H9 (cell line): ENCODE measurements around the gene NCOR1. TPM values are rescaled to one million over a fixed set of nuclear protein-coding genes. Genes with fewer than 3 reads are reported as not detected.

ENCODE experiments used
- DNase-seq: peaks from one replicate; pipeline ENCODE4 v3.0.0-alpha.2; 2017
- H2AFZ ChIP-seq: one replicate; pipeline ENCODE4 v1.6.1; 2013; ENCODE audit warnings: mild to moderate bottlenecking, low read length, control low read depth, moderate library complexity
- H2AK5ac ChIP-seq: 2 replicates; pipeline ENCODE4 v1.6.1; 2013; ENCODE audit warnings: low read length, control low read depth, mixed read lengths; ENCODE audit not compliant: insufficient read length
- H2BK120ac ChIP-seq: one replicate; pipeline ENCODE4 v1.6.1; 2013; ENCODE audit warnings: low read depth, mild to moderate bottlenecking, low read length, control low read depth, inconsistent platforms; ENCODE audit not compliant: poor library complexity, severe bottlenecking
- H2BK12ac ChIP-seq: 2 replicates; pipeline ENCODE4 v1.6.1; 2013; ENCODE audit warnings: low read length, control low read depth, mixed read lengths, low read depth; ENCODE audit not compliant: insufficient read length
- H2BK15ac ChIP-seq: 2 replicates; pipeline ENCODE4 v1.6.1; 2013; ENCODE audit warnings: low read depth, low read length, control low read depth
- H2BK20ac ChIP-seq: one replicate; pipeline ENCODE4 v1.6.1; 2013; ENCODE audit warnings: low read depth, mild to moderate bottlenecking, low read length, control low read depth, inconsistent platforms; ENCODE audit not compliant: poor library complexity, severe bottlenecking
- H2BK5ac ChIP-seq: 2 replicates; pipeline ENCODE4 v1.6.1; 2013; ENCODE audit warnings: low read length, control low read depth, mixed read lengths; ENCODE audit not compliant: insufficient read length
- H3K14ac ChIP-seq: 2 replicates; pipeline ENCODE4 v1.6.1; 2013; ENCODE audit warnings: low read length, control low read depth; ENCODE audit not compliant: insufficient read depth
- H3K18ac ChIP-seq: 2 replicates; pipeline ENCODE4 v1.6.1; 2013; ENCODE audit warnings: low read depth, mild to moderate bottlenecking, mixed read lengths, low read length, control low read depth; ENCODE audit not compliant: insufficient read length
- H3K23ac ChIP-seq: 2 replicates; pipeline ENCODE4 v1.6.1; 2013; ENCODE audit warnings: low read length, control low read depth, mixed read lengths, low read depth; ENCODE audit not compliant: insufficient read length
- H3K23me2 ChIP-seq: 2 replicates; pipeline ENCODE4 v1.6.1; 2013; ENCODE audit warnings: low read depth, mild to moderate bottlenecking, mixed read lengths, low read length, control low read depth; ENCODE audit not compliant: insufficient read length, poor library complexity, severe bottlenecking
- H3K27ac ChIP-seq: 2 replicates; pipeline ENCODE4 v1.5.1; 2013; ENCODE audit warnings: low read length, control low read depth, mixed read lengths, low read depth; ENCODE audit not compliant: insufficient read length
- H3K27me3 ChIP-seq: 2 replicates; pipeline ENCODE4 v1.6.1; 2013; ENCODE audit warnings: low read length, control low read depth, inconsistent platforms; ENCODE audit not compliant: insufficient read depth
- H3K4ac ChIP-seq: 2 replicates; pipeline ENCODE4 v1.6.1; 2013; ENCODE audit warnings: low read depth, mild to moderate bottlenecking, control low read depth, inconsistent platforms, low read length, moderate library complexity
- H3K4me1 ChIP-seq: 2 replicates; pipeline ENCODE4 v1.6.1; 2013; ENCODE audit warnings: low read length, control low read depth, inconsistent platforms; ENCODE audit not compliant: insufficient read depth
- H3K4me2 ChIP-seq: 2 replicates; pipeline ENCODE4 v1.6.1; 2013; ENCODE audit warnings: low read length, control low read depth, mixed read lengths; ENCODE audit not compliant: insufficient read length, insufficient read depth
- H3K56ac ChIP-seq: 2 replicates; pipeline ENCODE4 v1.6.1; 2013; ENCODE audit warnings: low read depth, mild to moderate bottlenecking, mixed read lengths, low read length, control low read depth; ENCODE audit not compliant: insufficient read length
- H3K79me1 ChIP-seq: 2 replicates; pipeline ENCODE4 v1.6.1; 2013; ENCODE audit warnings: low read depth, mild to moderate bottlenecking, moderate library complexity, low read length, control low read depth, inconsistent platforms; ENCODE audit not compliant: insufficient read depth, poor library complexity, severe bottlenecking
- H3K79me2 ChIP-seq: 2 replicates; pipeline ENCODE4 v1.6.1; 2013; ENCODE audit warnings: low read length, control low read depth, inconsistent platforms; ENCODE audit not compliant: insufficient read depth
- H3K9ac ChIP-seq: 2 replicates; pipeline ENCODE4 v1.6.1; 2013; ENCODE audit warnings: low read length, control low read depth, mixed read lengths; ENCODE audit not compliant: insufficient read length; ENCODE audit errors: extremely low read depth
- H3K9me3 ChIP-seq: one replicate; pipeline ENCODE4 v1.6.1; 2013; ENCODE audit warnings: low read depth, low read length, inconsistent platforms; ENCODE audit not compliant: control insufficient read depth
- H3T11ph ChIP-seq: one replicate; pipeline ENCODE4 v1.6.1; 2013; ENCODE audit warnings: mild to moderate bottlenecking, low read length, control low read depth, inconsistent platforms
- H4K20me1 ChIP-seq: one replicate; pipeline ENCODE4 v1.6.1; 2013; ENCODE audit not compliant: control insufficient read depth, insufficient read length, insufficient read depth
- H4K5ac ChIP-seq: 2 replicates; pipeline ENCODE4 v1.6.1; 2013; ENCODE audit warnings: low read depth, mild to moderate bottlenecking, mixed read lengths, low read length, control low read depth; ENCODE audit not compliant: insufficient read length
- H4K8ac ChIP-seq: replicated peaks from 2 replicates; pipeline ENCODE4 v1.6.1; 2013; ENCODE audit warnings: low read length, control low read depth, mixed read lengths, low read depth; ENCODE audit not compliant: insufficient read length
- H4K91ac ChIP-seq: 2 replicates; pipeline ENCODE4 v1.6.1; 2013; ENCODE audit warnings: low read depth, mild to moderate bottlenecking, moderate library complexity, mixed read lengths, low read length, control low read depth; ENCODE audit not compliant: insufficient read length
- H3K27ac Mint-ChIP-seq, 3 experiments: 2 replicates in 2 of 3; 3 replicates in 1 of 3; pipeline ENCODE4 v1.8.0; 2020 to 2021; ENCODE audit warnings: mixed read lengths in 3 of 3, mild to moderate bottlenecking in 1 of 3, moderate library complexity in 1 of 3
- H3K27me3 Mint-ChIP-seq: 2 replicates; pipeline ENCODE4 v1.8.0; 2021; ENCODE audit warnings: low read depth, mild to moderate bottlenecking, moderate library complexity, mixed read lengths
- H3K36me3 Mint-ChIP-seq, 3 experiments: 2 replicates in 2 of 3; 3 replicates in 1 of 3; pipeline ENCODE4 v1.8.0; 2020 to 2021; ENCODE audit warnings: low read depth in 3 of 3, mixed read lengths in 3 of 3; ENCODE audit not compliant: insufficient read depth in 1 of 3
- H3K4me1 Mint-ChIP-seq, 2 experiments: 2 replicates each; pipeline ENCODE4 v1.8.0; 2020; ENCODE audit warnings: mixed read lengths in 2 of 2
- H3K4me3 Mint-ChIP-seq, 2 experiments: 2 replicates in 1 of 2; 3 replicates in 1 of 2; pipeline ENCODE4 v1.8.0; 2020 to 2021; ENCODE audit warnings: mild to moderate bottlenecking in 2 of 2, mixed read lengths in 2 of 2, moderate library complexity in 1 of 2
- H3K9me3 Mint-ChIP-seq, 2 experiments: 2 replicates in 1 of 2; 3 replicates in 1 of 2; pipeline ENCODE4 v1.8.0; 2020; ENCODE audit warnings: mild to moderate bottlenecking in 2 of 2, mixed read lengths in 2 of 2, moderate library complexity in 1 of 2
- CTCF ChIP-seq: fragments of 200-600 bp; sonication (generic); conservative IDR thresholded peaks from 3 replicates; pipeline ENCODE4 v1.8.0; 2021; ENCODE audit warnings: antibody characterized with exemption, mild to moderate bottlenecking
- WGBS: extraction: QIAGEN DNeasy Blood & Tissue Kit; methylation state at CpG from one replicate; pipeline ENCODE4 v1.1.7; 2013; ENCODE audit warnings: missing lambda C conversion rate, low lambda C conversion rate, mixed read lengths; ENCODE audit not compliant: insufficient read length; ENCODE audit errors: extremely low coverage; 5-methylcytosine and 5-hydroxymethylcytosine counted together
- total RNA-seq: library from RNA; stranded (reverse); gene quantifications from 2 replicates; pipeline ENCODE4 v1.2.1, GENCODE V29; 2021

The NCOR1 gene
- total RNA-seq, 1 experiment from 2014 or later: 119 TPM

GRCh38 chr17:16073845-16074244 lies 141.5 kb downstream of the NCOR1 start:
- no peaks in the 10 kb centered on the region for H3K79me1 ChIP-seq
- Mint-ChIP-seq H3K4me1 (no peaks in the 10 kb centered on the region), H3K27me3 (no peaks in the 10 kb centered on the region), H3K27ac (peak overlapping the region in 1 of 3 experiments; percentile 4; a peak in 1 of 7 replicates), H3K4me3 (no peak overlapping the region), H3K36me3 (peaks cover 22 to 75% (median 63%) of the 10 kb centered on the region in 3 experiments; a peak in 6 of 7 replicates), H3K9me3 (no peaks in the 10 kb centered on the region)
- no peaks in the 10 kb centered on the region for H3K23me2 ChIP-seq
- no peak for TF ChIP-seq CTCF
- no peak overlapping the region for H3K4me2 ChIP-seq
- no peak overlapping the region for H3K27ac ChIP-seq
- no peaks in the 10 kb centered on the region for H3K4me1 ChIP-seq
- H3K56ac ChIP-seq: no peak overlapping the region
- WGBS: 100% methylated on average over 3 of the region's 4 CpGs
- no peak overlapping the region for H3K18ac ChIP-seq
- H3T11ph ChIP-seq: no peak overlapping the region
- no peak overlapping the region for H2BK120ac ChIP-seq
- no peak overlapping the region for H4K91ac ChIP-seq
- no peaks in the 10 kb centered on the region for H4K20me1 ChIP-seq
- no peak overlapping the region for H4K8ac ChIP-seq
- H2BK12ac ChIP-seq: no peak overlapping the region
- no peak overlapping the region for H2BK5ac ChIP-seq
- no peaks in the 10 kb centered on the region for H3K9me3 ChIP-seq
- no peak overlapping the region for H2BK15ac ChIP-seq
- no peak overlapping the region for H3K4ac ChIP-seq
- H3K9ac ChIP-seq: no peak overlapping the region
- no peak overlapping the region for H3K23ac ChIP-seq
- no peak overlapping the region for H2AK5ac ChIP-seq
- H4K5ac ChIP-seq: no peak overlapping the region
- H2AFZ ChIP-seq: no peak overlapping the region
- H3K27me3 ChIP-seq: no peaks in the 10 kb centered on the region
- H3K79me2 ChIP-seq: no peaks in the 10 kb centered on the region
- H3K14ac ChIP-seq: no peak overlapping the region
- no peak for DNase-seq
- no peak overlapping the region for H2BK20ac ChIP-seq
